GM21717 (cell line): ENCODE results near the gene UCHL5.
"Not testable (repeated sequence)": the region's sequence is repeated elsewhere in the genome, so short reads cannot be mapped to it uniquely, and the experiment has no call there.

Source experiments
- ATAC-seq: cut with Tn5 transposase; IDR thresholded peaks from one replicate; pipeline ENCODE4 v1.9.1; 2021; ENCODE audit warnings: mild to moderate bottlenecking, moderate library complexity; ENCODE audit not compliant: unreplicated experiment

Gene UCHL5

GRCh38 chr1:193066606-193067005 is 7.4 kb upstream of the UCHL5 start:
- no peak for ATAC-seq

GRCh38 chr1:193065954-193066353 is 6.8 kb upstream of the UCHL5 start:
- no peak for ATAC-seq

GRCh38 chr1:193062698-193063463 is 3.7 kb upstream of the UCHL5 start:
- ATAC-seq: no peak

GRCh38 chr1:193060938-193061337 is 1.8 kb upstream of the UCHL5 start:
- ATAC-seq: no peak

GRCh38 chr1:193060406-193060805 is 1.2 kb upstream of the UCHL5 start:
- ATAC-seq: no peak

- ATAC-seq: no peak
These were observed 899 bp upstream of the UCHL5 start for GRCh38 chr1:193060115-193060403.

- peak; percentile 47 for ATAC-seq
These were observed 455 bp downstream of the UCHL5 start for GRCh38 chr1:193058529-193059281.

GRCh38 chr1:193054169-193054675 is 4.9 kb downstream of the UCHL5 start:
- no peak for ATAC-seq

GRCh38 chr1:193048913-193049312 is 10.2 kb downstream of the UCHL5 start:
- ATAC-seq: not testable (repeated sequence)

GRCh38 chr1:193042766-193043691 is 16.1 kb downstream of the UCHL5 start:
- no peak for ATAC-seq

GRCh38 chr1:193040011-193040410 is 19.1 kb downstream of the UCHL5 start:
- ATAC-seq: no peak

GRCh38 chr1:193036337-193037047 is 22.7 kb downstream of the UCHL5 start:
- ATAC-seq: no peak

- no peak for ATAC-seq
These were observed 25.6 kb downstream of the UCHL5 start for GRCh38 chr1:193033610-193034009.

- ATAC-seq: not testable (repeated sequence)
These were observed 26.3 kb downstream of the UCHL5 start for GRCh38 chr1:193032643-193033427.

GRCh38 chr1:193031431-193031830 is 27.7 kb downstream of the UCHL5 start:
- ATAC-seq: no peak

- no peak for ATAC-seq
These were observed 28.9 kb downstream of the UCHL5 start for GRCh38 chr1:193030280-193030679.

- ATAC-seq: no peak
These were observed 33.9 kb downstream of the UCHL5 start for GRCh38 chr1:193025218-193025617.

- ATAC-seq: no peak
These were observed 39.6 kb downstream of the UCHL5 start for GRCh38 chr1:193019442-193020026.

- ATAC-seq: no peak
These were observed 42.4 kb downstream of the UCHL5 start for GRCh38 chr1:193016788-193017187.
